HepG2 (cell line): ENCODE measurements around the gene GALNT10. TPM values are rescaled to one million over a fixed set of nuclear protein-coding genes. Genes with fewer than 3 reads are reported as not detected.
A peak's percentile ranks its signal among the peaks of the same experiment; 100 is the strongest.

Source experiments
- ARID5B ChIP-seq: IDR thresholded peaks from 2 replicates; pipeline ENCODE4 v1.4.0; 2020; ENCODE audit warnings: mild to moderate bottlenecking, missing genetic modification reagents
- BRD4 ChIP-seq: sonication (generic); formaldehyde crosslinking; IDR thresholded peaks from 2 replicates; pipeline ENCODE4 v1.4.0; 2020; ENCODE audit warnings: missing genetic modification reagents
- CC2D1A ChIP-seq: sonication (generic); formaldehyde crosslinking; IDR thresholded peaks from 2 replicates; pipeline ENCODE4 v1.8.1; 2023; ENCODE audit warnings: mild to moderate bottlenecking, missing genetic modification reagents
- CCDC6 ChIP-seq: sonication (generic); formaldehyde crosslinking; IDR thresholded peaks from 2 replicates; pipeline ENCODE4 v1.8.1; 2022; ENCODE audit warnings: mild to moderate bottlenecking, missing genetic modification reagents, moderate library complexity
- CENPX ChIP-seq: sonication (generic); formaldehyde crosslinking; IDR thresholded peaks from 2 replicates; pipeline ENCODE4 v1.9.0; 2021; ENCODE audit warnings: mild to moderate bottlenecking, missing genetic modification reagents, moderate library complexity
- CREM ChIP-seq, 2 experiments: sonication (generic) in 1 of 2; formaldehyde crosslinking in 1 of 2; IDR thresholded peaks; 2 replicates each; pipeline versions ENCODE4 v1.4.0 to v1.6.1; 2016 to 2020; ENCODE audit warnings: antibody characterized with exemption in 1 of 2, mild to moderate bottlenecking in 1 of 2, missing genetic modification reagents in 1 of 2
- MIER2 ChIP-seq: IDR thresholded peaks from 2 replicates; pipeline ENCODE4 v1.6.1; 2016; ENCODE audit warnings: missing biosample characterization, missing genetic modification reagents
- NFIB ChIP-seq: sonication (generic); formaldehyde crosslinking; IDR thresholded peaks from 2 replicates; pipeline ENCODE4 v1.9.0; 2021; ENCODE audit warnings: missing genetic modification reagents, mild to moderate bottlenecking, borderline replicate concordance
- RARA ChIP-seq: IDR thresholded peaks from 2 replicates; pipeline ENCODE4 v1.6.1; 2016; ENCODE audit warnings: missing genetic modification reagents, missing compliant biosample characterization
- RORA ChIP-seq: sonication (generic); formaldehyde crosslinking; IDR thresholded peaks from 2 replicates; pipeline ENCODE4 v1.5.0; 2020; ENCODE audit warnings: mild to moderate bottlenecking, missing genetic modification reagents, moderate library complexity
- THYN1 ChIP-seq: sonication (generic); formaldehyde crosslinking; IDR thresholded peaks from 2 replicates; pipeline ENCODE4 v1.8.1; 2023; ENCODE audit warnings: low read depth, mild to moderate bottlenecking, moderate library complexity, missing genetic modification reagents, borderline replicate concordance
- XBP1 ChIP-seq: sonication (generic); formaldehyde crosslinking; IDR thresholded peaks from 2 replicates; pipeline ENCODE4 v1.5.0; 2020; ENCODE audit warnings: missing genetic modification reagents
- ZKSCAN8 ChIP-seq: IDR thresholded peaks from 2 replicates; pipeline ENCODE4 v1.6.1; 2016; ENCODE audit warnings: borderline replicate concordance, missing genetic modification reagents, missing compliant biosample characterization
- ZNF20 ChIP-seq: sonication (generic); formaldehyde crosslinking; IDR thresholded peaks from 2 replicates; pipeline ENCODE4 v1.4.0; 2020; ENCODE audit warnings: mild to moderate bottlenecking, moderate library complexity, missing genetic modification reagents
- ZNF367 ChIP-seq: sonication (generic); formaldehyde crosslinking; IDR thresholded peaks from 2 replicates; pipeline ENCODE4 v1.4.0; 2020; ENCODE audit warnings: missing genetic modification reagents, borderline replicate concordance
- ZNF589 ChIP-seq: sonication (generic); formaldehyde crosslinking; conservative IDR thresholded peaks from 2 replicates; pipeline ENCODE4 v1.8.0; 2022; ENCODE audit warnings: mild to moderate bottlenecking, moderate library complexity, missing genetic modification reagents
- ZNF780A ChIP-seq: sonication (generic); formaldehyde crosslinking; IDR thresholded peaks from 2 replicates; pipeline ENCODE4 v1.8.0; 2022; ENCODE audit warnings: mild to moderate bottlenecking, missing genetic modification reagents, moderate library complexity
- polyA plus RNA-seq, 8 experiments: library from polyadenylated mRNA; depleted of rRNA in 3 of 8; stranded (reverse) in 7 of 8; unstranded in 1 of 8; fragments of >200 nt; fragmentation: Illumina TruSeq in 4 of 8; extraction: Trizol in 4 of 8; gene quantifications; 2 replicates each; pipeline versions ENCODE4 v1.2.1 to v1.2.3, GENCODE V29; 2011 to 2016; ENCODE audit warnings: low read depth in 4 of 8, missing spikeins in 1 of 8, mixed read lengths in 1 of 8; ENCODE audit not compliant: insufficient read depth in 1 of 8
- total RNA-seq, 5 experiments: library from RNA; depleted of rRNA; stranded (reverse); fragments of >200 nt; fragmentation: Illumina TruSeq; extraction: Trizol; gene quantifications; 2 replicates each; pipeline ENCODE4 v1.2.3, GENCODE V29; 2016; ENCODE audit warnings: low read depth in 1 of 5
- TF ChIP-seq, protein P1 (sequence below): sonication (generic); formaldehyde crosslinking; IDR thresholded peaks from 2 replicates; pipeline ENCODE4 v1.8.0; 2022; ENCODE audit warnings: mild to moderate bottlenecking, missing genetic modification reagents, borderline replicate concordance
- TF ChIP-seq, protein P2 (sequence below): sonication (generic); formaldehyde crosslinking; IDR thresholded peaks from 2 replicates; pipeline ENCODE4 v1.5.0; 2020; ENCODE audit warnings: missing genetic modification reagents
- TF ChIP-seq, protein P3 (sequence below): sonication (generic); formaldehyde crosslinking; IDR thresholded peaks from 2 replicates; pipeline ENCODE4 v1.4.0; 2020; ENCODE audit warnings: missing genetic modification reagents
- TF ChIP-seq, protein P4 (sequence below): sonication (generic); formaldehyde crosslinking; IDR thresholded peaks from 2 replicates; pipeline ENCODE4 v1.9.0; 2022; ENCODE audit warnings: low read depth, missing genetic modification reagents

Gene GALNT10
- total and polyA plus RNA-seq, 2 of the 13 experiments (the other 11 are each of a cell fraction or from before 2014, with no cell fraction given) = 8.1 to 11.2 TPM

- peak; percentile 84 for TF ChIP-seq ARID5B (CRISPR knock-in tag)
- peak; percentile 94 for TF ChIP-seq RARA (CRISPR knock-in tag)
- TF ChIP-seq THYN1 (CRISPR knock-in tag) = no peak
- TF ChIP-seq CREM (IDR thresholded peaks at IDR 0.05) = peak; percentile 37; the same call in 1 of the 2 replicates
- no peak for TF ChIP-seq CREM (CRISPR knock-in tag; IDR thresholded peaks at IDR 0.05)
- TF ChIP-seq CC2D1A (CRISPR knock-in tag) = no peak
- TF ChIP-seq, protein P1, sequence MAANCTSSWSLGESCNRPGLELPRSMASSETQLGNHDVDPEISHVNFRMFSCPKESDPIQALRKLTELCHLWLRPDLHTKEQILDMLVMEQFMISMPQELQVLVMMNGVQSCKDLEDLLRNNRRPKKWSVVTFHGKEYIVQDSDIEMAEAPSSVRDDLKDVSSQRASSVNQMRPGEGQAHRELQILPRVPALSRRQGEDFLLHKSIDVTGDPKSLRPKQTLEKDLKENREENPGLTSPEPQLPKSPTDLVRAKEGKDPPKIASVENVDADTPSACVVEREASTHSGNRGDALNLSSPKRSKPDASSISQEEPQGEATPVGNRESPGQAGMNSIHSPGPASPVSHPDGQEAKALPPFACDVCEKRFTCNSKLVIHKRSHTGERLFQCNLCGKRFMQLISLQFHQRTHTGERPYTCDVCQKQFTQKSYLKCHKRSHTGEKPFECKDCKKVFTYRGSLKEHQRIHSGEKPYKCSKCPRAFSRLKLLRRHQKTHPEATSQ = no peak
- no peak for TF ChIP-seq ZNF367
- no peak for TF ChIP-seq MIER2
- TF ChIP-seq BRD4 (CRISPR knock-in tag) = no peak
- TF ChIP-seq ZNF20 = no peak
- no peak for TF ChIP-seq NFIB (CRISPR knock-in tag)
- no peak for TF ChIP-seq RORA (CRISPR knock-in tag)
- no peak for TF ChIP-seq ZNF589 (CRISPR knock-in tag)
- TF ChIP-seq ZKSCAN8 (CRISPR knock-in tag) = no peak
- TF ChIP-seq CENPX (CRISPR knock-in tag) = no peak
- no peak for TF ChIP-seq ZNF780A (CRISPR knock-in tag)
- no peak for TF ChIP-seq XBP1 (CRISPR knock-in tag)
- TF ChIP-seq, protein P2, sequence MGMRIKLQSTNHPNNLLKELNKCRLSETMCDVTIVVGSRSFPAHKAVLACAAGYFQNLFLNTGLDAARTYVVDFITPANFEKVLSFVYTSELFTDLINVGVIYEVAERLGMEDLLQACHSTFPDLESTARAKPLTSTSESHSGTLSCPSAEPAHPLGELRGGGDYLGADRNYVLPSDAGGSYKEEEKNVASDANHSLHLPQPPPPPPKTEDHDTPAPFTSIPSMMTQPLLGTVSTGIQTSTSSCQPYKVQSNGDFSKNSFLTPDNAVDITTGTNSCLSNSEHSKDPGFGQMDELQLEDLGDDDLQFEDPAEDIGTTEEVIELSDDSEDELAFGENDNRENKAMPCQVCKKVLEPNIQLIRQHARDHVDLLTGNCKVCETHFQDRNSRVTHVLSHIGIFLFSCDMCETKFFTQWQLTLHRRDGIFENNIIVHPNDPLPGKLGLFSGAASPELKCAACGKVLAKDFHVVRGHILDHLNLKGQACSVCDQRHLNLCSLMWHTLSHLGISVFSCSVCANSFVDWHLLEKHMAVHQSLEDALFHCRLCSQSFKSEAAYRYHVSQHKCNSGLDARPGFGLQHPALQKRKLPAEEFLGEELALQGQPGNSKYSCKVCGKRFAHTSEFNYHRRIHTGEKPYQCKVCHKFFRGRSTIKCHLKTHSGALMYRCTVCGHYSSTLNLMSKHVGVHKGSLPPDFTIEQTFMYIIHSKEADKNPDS = no peak
- TF ChIP-seq, protein P3, sequence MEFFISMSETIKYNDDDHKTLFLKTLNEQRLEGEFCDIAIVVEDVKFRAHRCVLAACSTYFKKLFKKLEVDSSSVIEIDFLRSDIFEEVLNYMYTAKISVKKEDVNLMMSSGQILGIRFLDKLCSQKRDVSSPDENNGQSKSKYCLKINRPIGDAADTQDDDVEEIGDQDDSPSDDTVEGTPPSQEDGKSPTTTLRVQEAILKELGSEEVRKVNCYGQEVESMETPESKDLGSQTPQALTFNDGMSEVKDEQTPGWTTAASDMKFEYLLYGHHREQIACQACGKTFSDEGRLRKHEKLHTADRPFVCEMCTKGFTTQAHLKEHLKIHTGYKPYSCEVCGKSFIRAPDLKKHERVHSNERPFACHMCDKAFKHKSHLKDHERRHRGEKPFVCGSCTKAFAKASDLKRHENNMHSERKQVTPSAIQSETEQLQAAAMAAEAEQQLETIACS (CRISPR knock-in tag) = no peak
- TF ChIP-seq CCDC6 (CRISPR knock-in tag) = no peak
- TF ChIP-seq, protein P4, sequence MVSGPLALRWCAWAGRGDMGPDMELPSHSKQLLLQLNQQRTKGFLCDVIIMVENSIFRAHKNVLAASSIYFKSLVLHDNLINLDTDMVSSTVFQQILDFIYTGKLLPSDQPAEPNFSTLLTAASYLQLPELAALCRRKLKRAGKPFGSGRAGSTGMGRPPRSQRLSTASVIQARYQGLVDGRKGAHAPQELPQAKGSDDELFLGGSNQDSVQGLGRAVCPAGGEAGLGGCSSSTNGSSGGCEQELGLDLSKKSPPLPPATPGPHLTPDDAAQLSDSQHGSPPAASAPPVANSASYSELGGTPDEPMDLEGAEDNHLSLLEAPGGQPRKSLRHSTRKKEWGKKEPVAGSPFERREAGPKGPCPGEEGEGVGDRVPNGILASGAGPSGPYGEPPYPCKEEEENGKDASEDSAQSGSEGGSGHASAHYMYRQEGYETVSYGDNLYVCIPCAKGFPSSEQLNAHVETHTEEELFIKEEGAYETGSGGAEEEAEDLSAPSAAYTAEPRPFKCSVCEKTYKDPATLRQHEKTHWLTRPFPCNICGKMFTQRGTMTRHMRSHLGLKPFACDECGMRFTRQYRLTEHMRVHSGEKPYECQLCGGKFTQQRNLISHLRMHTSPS (CRISPR knock-in tag) = peak; percentile 51; the same call in 1 of the 2 replicates
Observed at GRCh38 chr5:154341620-154342019, 151.1 kb downstream of the GALNT10 start (continued).
